GM12873 (cell line): ENCODE data around the gene OMP.

Experiments used
- TF ChIP-seq, protein P1 (sequence below): IDR thresholded peaks from 2 replicates; pipeline ENCODE4 v1.5.1; 2012; ENCODE audit warnings: low read depth, mild to moderate bottlenecking, moderate library complexity, low read length, control low read depth; ENCODE audit not compliant: insufficient read depth; ENCODE audit errors: missing control alignments

OMP gene

DNA sequence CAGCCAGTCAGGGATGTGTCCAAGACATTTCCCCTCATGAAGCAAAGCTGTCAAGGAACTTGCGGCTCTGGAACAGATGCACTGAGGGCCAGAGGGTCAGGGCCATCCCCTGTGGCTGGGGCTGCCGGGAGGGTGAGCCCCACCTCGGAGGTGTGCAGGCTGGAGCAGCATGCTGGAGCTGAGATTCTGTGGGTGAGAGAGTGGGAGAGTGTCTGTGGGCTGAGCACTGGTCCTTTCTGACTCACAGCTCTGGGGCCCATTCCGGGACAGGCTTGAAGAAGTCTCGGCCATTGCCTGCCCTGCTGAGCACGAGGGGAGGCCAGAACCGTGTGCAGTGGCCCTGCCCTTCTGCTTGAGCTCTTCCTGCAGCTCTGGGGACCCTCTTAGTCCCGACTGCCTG lies 2.1 kb downstream of the OMP start:
- TF ChIP-seq, protein P1, sequence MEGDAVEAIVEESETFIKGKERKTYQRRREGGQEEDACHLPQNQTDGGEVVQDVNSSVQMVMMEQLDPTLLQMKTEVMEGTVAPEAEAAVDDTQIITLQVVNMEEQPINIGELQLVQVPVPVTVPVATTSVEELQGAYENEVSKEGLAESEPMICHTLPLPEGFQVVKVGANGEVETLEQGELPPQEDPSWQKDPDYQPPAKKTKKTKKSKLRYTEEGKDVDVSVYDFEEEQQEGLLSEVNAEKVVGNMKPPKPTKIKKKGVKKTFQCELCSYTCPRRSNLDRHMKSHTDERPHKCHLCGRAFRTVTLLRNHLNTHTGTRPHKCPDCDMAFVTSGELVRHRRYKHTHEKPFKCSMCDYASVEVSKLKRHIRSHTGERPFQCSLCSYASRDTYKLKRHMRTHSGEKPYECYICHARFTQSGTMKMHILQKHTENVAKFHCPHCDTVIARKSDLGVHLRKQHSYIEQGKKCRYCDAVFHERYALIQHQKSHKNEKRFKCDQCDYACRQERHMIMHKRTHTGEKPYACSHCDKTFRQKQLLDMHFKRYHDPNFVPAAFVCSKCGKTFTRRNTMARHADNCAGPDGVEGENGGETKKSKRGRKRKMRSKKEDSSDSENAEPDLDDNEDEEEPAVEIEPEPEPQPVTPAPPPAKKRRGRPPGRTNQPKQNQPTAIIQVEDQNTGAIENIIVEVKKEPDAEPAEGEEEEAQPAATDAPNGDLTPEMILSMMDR, result no peak

DNA sequence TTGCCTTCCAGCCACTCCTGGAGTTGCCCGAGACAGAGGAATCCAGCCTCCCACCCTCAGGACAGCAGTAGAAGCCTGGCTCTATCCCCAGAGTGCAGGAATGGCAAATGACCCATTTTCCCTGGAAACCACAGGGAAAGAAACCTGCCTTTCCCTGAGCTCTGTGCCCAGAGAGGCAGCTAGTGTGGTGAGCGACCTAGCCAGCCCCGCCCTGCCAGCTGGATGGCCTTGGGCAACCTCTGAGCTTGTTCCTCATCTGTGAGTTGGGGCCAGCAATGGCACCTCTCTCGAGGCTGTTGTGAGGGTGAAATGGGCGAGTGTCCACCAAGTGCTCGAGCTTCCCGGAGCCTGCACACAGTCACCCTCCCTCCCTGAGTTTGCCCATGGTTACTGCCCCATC lies 3.7 kb downstream of the OMP start:
- TF ChIP-seq, protein P1, result no peak

GRCh38 chr11:77106759-77107158 lies 4.1 kb downstream of the OMP start:
- TF ChIP-seq, protein P1, result no peak

DNA sequence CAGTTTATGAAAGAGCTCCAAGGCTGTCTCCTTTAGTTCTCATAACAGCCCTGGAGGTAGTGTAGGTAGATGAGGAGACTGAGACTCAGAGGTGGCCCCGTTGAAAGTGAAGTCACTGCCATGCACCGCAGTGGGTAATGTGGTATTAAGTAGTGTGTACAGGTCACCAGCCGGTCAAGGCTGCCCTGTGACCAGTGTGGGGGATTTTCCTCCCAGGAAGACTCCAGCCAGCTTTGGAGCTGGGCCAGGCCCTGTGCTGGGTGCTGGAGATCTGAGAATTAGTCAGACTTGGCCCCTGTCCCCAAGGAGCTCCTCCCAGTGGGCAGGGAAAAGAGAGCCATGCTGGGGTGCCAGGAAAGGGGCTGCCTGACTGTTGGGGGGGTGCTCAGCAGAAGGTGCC lies 5.3 kb downstream of the OMP start:
- TF ChIP-seq, protein P1, result no peak

- TF ChIP-seq, protein P1, result no peak
These were observed 5.8 kb downstream of the OMP start for GRCh38 chr11:77108436-77108835.

DNA sequence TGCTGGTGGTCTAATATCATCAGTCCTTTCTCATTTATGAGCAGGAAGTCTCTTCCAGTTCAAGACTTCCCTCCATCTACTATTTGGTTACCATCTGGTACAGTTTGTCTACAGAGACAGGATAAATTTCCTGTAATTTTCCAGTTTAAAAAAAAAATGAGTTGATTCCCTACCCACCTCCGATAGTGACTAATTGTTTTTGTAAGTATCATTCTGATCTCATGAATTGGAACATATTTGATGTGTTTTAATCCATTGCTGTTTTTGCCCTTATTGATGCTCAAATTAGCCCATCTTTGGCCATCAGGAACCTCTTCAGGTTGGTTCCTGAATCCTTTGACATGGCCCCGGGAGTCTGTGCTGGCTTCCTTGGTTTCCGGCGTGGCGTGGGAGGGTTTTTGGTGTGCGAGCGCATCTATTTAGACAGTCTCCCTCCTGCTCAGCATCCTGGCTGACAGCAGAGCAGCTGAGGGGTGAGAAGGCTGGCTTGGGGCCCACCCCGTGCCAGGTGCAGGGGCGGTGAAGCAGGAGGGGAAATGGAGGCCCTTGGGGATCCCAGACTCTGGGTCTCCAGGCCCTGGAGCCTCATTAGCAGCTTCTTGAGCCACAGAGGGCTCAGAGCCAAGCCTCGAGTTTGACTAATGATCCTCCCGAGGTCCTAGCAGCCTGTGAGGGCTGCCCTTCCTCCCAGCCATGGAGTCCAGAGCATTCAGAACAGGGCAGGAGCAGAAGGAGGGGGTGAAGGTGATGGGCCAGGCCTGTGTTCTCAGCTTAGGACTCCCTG lies 6.8 kb downstream of the OMP start:
- TF ChIP-seq, protein P1, result no peak

- TF ChIP-seq, protein P1, result no peak
These were observed 8.2 kb downstream of the OMP start for GRCh38 chr11:77110836-77111235.

- TF ChIP-seq, protein P1, result no peak
These were observed 8.6 kb downstream of the OMP start for GRCh38 chr11:77111277-77111676.
